Stimulated activated CD4-positive, alpha-beta T cell treated with anti-CD3 and anti-CD28 coated beads, TNF-alpha, amount 100 ng/mL, for 1 hour (primary cell): ENCODE data around the gene POLE.

Experiments
- DNase-seq, 3 donors: peaks; one replicate each; pipeline ENCODE4 v3.0.0-alpha.2; 2020; ENCODE audit warnings: low read depth in 3 of 3, low spot score in 1 of 3

Gene POLE

GRCh38 chr12:132617822-132618682, 69.1 kb downstream of the POLE start:
- DNase-seq = no peak

GRCh38 chr12:132617135-132617701, 69.9 kb downstream of the POLE start:
- DNase-seq = no peak

GRCh38 chr12:132615579-132616038, 71.5 kb downstream of the POLE start:
- DNase-seq = no peak

GRCh38 chr12:132614861-132615578, 72.1 kb downstream of the POLE start:
- peak; percentile 57 to 72 (median 59) for DNase-seq

GRCh38 chr12:132614029-132614428, 73.1 kb downstream of the POLE start:
- no peak for DNase-seq

- no peak for DNase-seq
Observed at GRCh38 chr12:132611620-132612019, 75.5 kb downstream of the POLE start.

GRCh38 chr12:132610866-132611602, 76.1 kb downstream of the POLE start:
- DNase-seq = no peak

- no peak for DNase-seq
Observed at GRCh38 chr12:132610051-132610759, 76.9 kb downstream of the POLE start, which contains the start of gene LRCOL1. TSS of gene LRCOL1 (minus strand) at chr12:132610582. CDS start at chr12:132606251, 4,331 bp downstream.

- no peak for DNase-seq
Observed at GRCh38 chr12:132608231-132609171, 78.6 kb downstream of the POLE start.

GRCh38 chr12:132606927-132607326, 80.2 kb downstream of the POLE start:
- no peak for DNase-seq

GRCh38 chr12:132606466-132606865, 80.7 kb downstream of the POLE start:
- DNase-seq = no peak

- DNase-seq = no peak
Observed at GRCh38 chr12:132605892-132606291, 81.2 kb downstream of the POLE start.

- no peak for DNase-seq
Observed at GRCh38 chr12:132604668-132605441, 82.3 kb downstream of the POLE start.

- DNase-seq = no peak
Observed at GRCh38 chr12:132604151-132604618, 83.0 kb downstream of the POLE start.

- no peak for DNase-seq
Observed at GRCh38 chr12:132603240-132604150, 83.6 kb downstream of the POLE start.

- no peak for DNase-seq
Observed at GRCh38 chr12:132602572-132603239, 84.4 kb downstream of the POLE start.
